ENCODE results near the gene KLHDC8A.

KLHDC8A gene

GRCh38 chr1:205309741-205310140 lies 47.0 kb downstream of the KLHDC8A start:
- TF ChIP-seq CTCF (IDR thresholded peaks at IDR 0.05; ENCODE audit: borderline replicate concordance, control extremely low read depth, extremely low read depth, insufficient read depth, missing control alignments) = no peak
- in situ Hi-C loops (cut with MboI; ENCODE audit: low sequenced_read_pairs, unreplicated experiment) = no loop called here
- DNase-seq (ENCODE audit: low spot score) = no peak

DNA sequence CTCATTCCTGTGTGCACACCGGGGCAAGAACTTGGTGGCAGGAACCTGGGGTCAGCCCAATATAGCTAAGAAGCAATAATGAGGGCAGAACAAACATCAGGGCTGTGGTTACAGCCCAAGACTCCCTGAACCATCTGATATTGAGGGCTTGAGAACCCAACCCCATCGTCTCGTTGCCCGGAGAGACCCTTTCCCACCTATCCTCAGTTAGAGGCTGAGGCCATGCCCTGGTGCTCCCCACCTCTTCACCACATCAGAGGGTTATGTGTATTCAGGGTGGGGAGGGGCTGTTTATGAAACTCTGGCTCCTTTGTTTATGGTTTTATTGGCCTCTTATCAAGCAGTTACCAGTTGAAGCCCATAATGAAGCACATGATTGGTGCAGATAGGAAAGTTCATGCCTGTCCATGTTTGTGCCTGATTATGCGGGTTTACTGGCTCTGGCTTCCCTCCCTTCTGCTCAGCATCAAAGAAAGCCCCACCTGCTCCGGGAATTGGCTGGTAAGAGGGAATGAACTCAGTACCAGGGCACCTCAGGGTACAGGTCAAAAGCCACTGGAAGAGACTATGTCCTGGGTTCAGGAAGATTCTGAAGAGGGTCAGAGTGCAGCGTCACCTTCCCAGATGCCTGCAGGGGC lies 49.7 kb downstream of the KLHDC8A start:
- in situ Hi-C loops (cut with MboI; ENCODE audit: low sequenced_read_pairs, unreplicated experiment) = no loop called here
- DNase-seq (ENCODE audit: low spot score) = no peak

DNA sequence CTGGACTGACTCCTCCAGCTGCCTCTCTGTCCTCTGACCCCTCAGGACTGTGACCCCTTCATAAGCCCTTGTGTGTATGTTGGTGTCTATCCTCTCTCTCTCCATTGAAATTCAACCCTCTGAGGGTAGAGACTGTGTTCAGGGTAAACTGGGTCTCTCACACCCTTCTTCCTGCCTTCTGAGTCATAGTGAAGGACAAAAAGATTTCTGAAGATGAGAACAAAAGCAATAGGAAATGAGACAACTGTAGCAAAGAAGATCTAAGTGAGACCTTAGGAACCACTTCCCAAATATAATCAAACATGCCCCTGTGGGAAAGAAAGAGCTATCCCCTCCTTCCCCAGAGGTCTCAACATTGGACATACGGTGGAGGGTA lies 52.0 kb downstream of the KLHDC8A start:
- in situ Hi-C loops (cut with MboI; ENCODE audit: low sequenced_read_pairs, unreplicated experiment) = no loop called here
- TF ChIP-seq CTCF (IDR thresholded peaks at IDR 0.05; ENCODE audit: borderline replicate concordance, control extremely low read depth, extremely low read depth, insufficient read depth, missing control alignments) = no peak
- no peak for DNase-seq (ENCODE audit: low spot score)

More for the DNA sequence above, 49.7 kb downstream of the KLHDC8A start:
- no peak for TF ChIP-seq CTCF (IDR thresholded peaks at IDR 0.05; ENCODE audit: borderline replicate concordance, control extremely low read depth, extremely low read depth, insufficient read depth, missing control alignments)

DNA sequence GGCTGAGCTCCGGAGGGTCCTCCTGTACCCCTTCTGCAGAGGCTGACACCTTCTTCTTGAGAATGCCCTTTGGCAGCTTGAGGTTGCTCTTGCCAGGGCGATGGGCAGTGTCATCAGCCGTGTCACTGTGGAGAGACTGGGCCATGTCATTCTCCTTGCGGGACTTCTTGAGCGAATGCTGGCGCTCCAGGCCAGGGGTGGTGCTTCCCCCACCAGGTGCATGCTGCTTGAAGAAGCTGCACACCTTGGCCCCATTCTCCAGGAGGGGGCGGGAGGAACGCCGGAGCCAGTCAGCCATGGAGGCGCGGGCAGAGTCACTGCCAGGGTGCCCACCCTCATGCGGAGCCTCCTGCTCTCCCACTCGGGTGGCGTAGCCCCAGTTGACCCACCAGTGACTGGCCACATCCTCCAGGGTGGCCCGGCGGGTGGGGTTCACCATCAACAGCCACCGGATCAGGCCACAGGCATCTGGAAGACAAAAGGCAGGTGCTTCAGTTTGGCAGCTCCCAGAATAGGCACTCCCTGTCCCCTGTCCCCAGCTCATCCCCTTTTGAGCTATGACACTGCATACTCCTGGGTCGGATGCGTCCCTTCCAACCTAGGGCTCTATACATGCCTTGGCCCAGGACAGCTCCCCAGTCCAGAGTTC lies 52.6 kb downstream of the KLHDC8A start:
- DNase-seq (ENCODE audit: low spot score) = no peak
- no peak for TF ChIP-seq CTCF (IDR thresholded peaks at IDR 0.05; ENCODE audit: borderline replicate concordance, control extremely low read depth, extremely low read depth, insufficient read depth, missing control alignments)
- in situ Hi-C loops (cut with MboI; ENCODE audit: low sequenced_read_pairs, unreplicated experiment) = no loop called here

GRCh38 chr1:205303247-205303888 lies 53.4 kb downstream of the KLHDC8A start:
- in situ Hi-C loops (cut with MboI; ENCODE audit: low sequenced_read_pairs, unreplicated experiment) = no loop called here
- no peak for TF ChIP-seq CTCF (IDR thresholded peaks at IDR 0.05; ENCODE audit: borderline replicate concordance, control extremely low read depth, extremely low read depth, insufficient read depth, missing control alignments)
- DNase-seq (ENCODE audit: low spot score) = no peak

GRCh38 chr1:205301842-205302588 lies 54.7 kb downstream of the KLHDC8A start:
- in situ Hi-C loops (cut with MboI; ENCODE audit: low sequenced_read_pairs, unreplicated experiment) = no loop called here
- no peak for TF ChIP-seq CTCF (IDR thresholded peaks at IDR 0.05; ENCODE audit: borderline replicate concordance, control extremely low read depth, extremely low read depth, insufficient read depth, missing control alignments)
- no peak for DNase-seq (ENCODE audit: low spot score)

Measured in GM13976 (cell line).